HFFc6 (cell line): ENCODE data around the gene SAMD14. TPM values are rescaled to one million over a fixed set of nuclear protein-coding genes. Genes with fewer than 3 reads are reported as not detected.

Experiments used
- DNase-seq: peaks from one replicate; pipeline ENCODE4 v3.0.0-alpha.2; 2018
- H3K27ac Mint-ChIP-seq: 2 replicates; pipeline ENCODE4 v1.8.0; 2020; ENCODE audit warnings: mild to moderate bottlenecking, mixed read lengths
- H3K27me3 Mint-ChIP-seq: 2 replicates; pipeline ENCODE4 v1.8.0; 2021; ENCODE audit warnings: mild to moderate bottlenecking, moderate library complexity, mixed read lengths; ENCODE audit not compliant: insufficient read depth
- H3K36me3 Mint-ChIP-seq: 2 replicates; pipeline ENCODE4 v1.8.0; 2021; ENCODE audit warnings: low read depth, mixed read lengths
- H3K4me1 Mint-ChIP-seq: 2 replicates; pipeline ENCODE4 v1.8.0; 2020; ENCODE audit warnings: low read depth, mixed read lengths
- H3K4me3 Mint-ChIP-seq: 2 replicates; pipeline ENCODE4 v1.8.0; 2020; ENCODE audit warnings: mild to moderate bottlenecking, moderate library complexity, mixed read lengths
- H3K9me3 Mint-ChIP-seq: 2 replicates; pipeline ENCODE4 v1.8.0; 2020; ENCODE audit warnings: mild to moderate bottlenecking, mixed read lengths
- CTCF ChIP-seq: fragments of 200-600 bp; sonication (generic); IDR thresholded peaks from 2 replicates; pipeline ENCODE4 v1.5.0; 2021; ENCODE audit warnings: antibody characterized with exemption, mild to moderate bottlenecking
- total RNA-seq, 6 experiments: library from RNA; stranded (reverse); fragmentation: NEBNext Ultra II Directional; extraction: Animal tissue kit (Norgen Biotek cat#: 25700); gene quantifications; 2 replicates in 1 of 6; 3 replicates in 5 of 6; pipeline ENCODE4 v1.2.3, GENCODE V29; 2021

SAMD14 gene
- total RNA-seq, 6 experiments from 2014 or later = 4.3 to 14.1 (median 11.4) TPM

GRCh38 chr17:50078430-50078829, 51.5 kb downstream of the SAMD14 start:
- Mint-ChIP-seq H3K36me3 (peaks cover 58% of the 10 kb centered on the region), H3K27ac (peak overlapping the region; percentile 5; the same call in 1 of the 2 replicates), H3K4me3 (no peak overlapping the region), H3K9me3 (no peaks in the 10 kb centered on the region), H3K27me3 (peaks cover 1% of the 10 kb centered on the region; the same call in 1 of the 2 replicates), H3K4me1 (no peaks in the 10 kb centered on the region; the same call in 1 of the 2 replicates)
- no peak for DNase-seq
- no peak for TF ChIP-seq CTCF

- peaks cover 58% of the 10 kb centered on the region for H3K36me3 Mint-ChIP-seq
Measured at GRCh38 chr17:50076591-50077235, 53.2 kb downstream of the SAMD14 start.

GRCh38 chr17:50076221-50076590, 53.8 kb downstream of the SAMD14 start:
- Mint-ChIP-seq H3K4me1 (peaks cover 16% of the 10 kb centered on the region), H3K27me3 (peaks cover 6% of the 10 kb centered on the region), H3K9me3 (no peaks in the 10 kb centered on the region), H3K27ac (no peak overlapping the region; the same call in 1 of the 2 replicates), H3K4me3 (no peak overlapping the region), H3K36me3 (peaks cover 60% of the 10 kb centered on the region)
- no peak for TF ChIP-seq CTCF
- no peak for DNase-seq

More at GRCh38 chr17:50076591-50077235, 53.2 kb downstream of the SAMD14 start:
- TF ChIP-seq CTCF = no peak
- peaks cover 11% of the 10 kb centered on the region for H3K4me1 Mint-ChIP-seq
- peaks cover 5% of the 10 kb centered on the region for H3K27me3 Mint-ChIP-seq
- H3K27ac Mint-ChIP-seq = no peak overlapping the region
- H3K4me3 Mint-ChIP-seq = no peak overlapping the region
- no peak for DNase-seq
- no peaks in the 10 kb centered on the region for H3K9me3 Mint-ChIP-seq

- peaks cover 6% of the 10 kb centered on the region for H3K27me3 Mint-ChIP-seq
- TF ChIP-seq CTCF = no peak
- H3K4me1 Mint-ChIP-seq = peaks cover 20% of the 10 kb centered on the region
- H3K4me3 Mint-ChIP-seq = no peak overlapping the region
- no peak overlapping the region for H3K27ac Mint-ChIP-seq
- H3K9me3 Mint-ChIP-seq = no peaks in the 10 kb centered on the region
- no peak for DNase-seq
- H3K36me3 Mint-ChIP-seq = peaks cover 61% of the 10 kb centered on the region
Measured at GRCh38 chr17:50075446-50076032, 54.4 kb downstream of the SAMD14 start.

- DNase-seq = no peak
- Mint-ChIP-seq H3K4me1 (peaks cover 24% of the 10 kb centered on the region), H3K27ac (no peak overlapping the region), H3K4me3 (no peak overlapping the region), H3K36me3 (peaks cover 54% of the 10 kb centered on the region), H3K27me3 (peaks cover 4% of the 10 kb centered on the region), H3K9me3 (no peaks in the 10 kb centered on the region)
- TF ChIP-seq CTCF = no peak
Measured at GRCh38 chr17:50074227-50074626, 55.7 kb downstream of the SAMD14 start.
